ENCODE measurements around the gene OR4D6.

DNA sequence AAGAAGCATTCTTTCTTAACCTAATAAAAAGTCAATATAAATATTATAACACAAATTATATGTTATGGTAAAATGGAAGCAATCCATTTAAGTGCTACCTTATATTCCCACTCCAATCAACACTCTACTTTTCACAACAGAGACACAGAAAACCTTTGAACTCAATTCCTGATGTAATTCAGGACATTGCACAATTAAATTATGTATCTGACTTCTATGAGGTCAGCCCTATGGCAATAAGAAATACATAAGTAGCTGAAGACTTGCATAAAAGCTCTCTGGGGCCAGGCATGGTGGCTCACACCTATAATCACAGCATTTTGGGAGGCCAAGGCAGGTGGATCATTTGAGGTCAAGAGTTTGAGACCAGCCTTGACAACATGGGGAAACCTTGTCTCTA is 23.1 kb downstream of the OR4D6 start:
- TF ChIP-seq CTCF (IDR thresholded peaks at IDR 0.05) (no peak), POLR2A (IDR thresholded peaks at IDR 0.05) (no peak)

All from uterus (tissue), 2 donors.